K562 (cell line): ENCODE data around the gene RIPK4.

ENCODE experiments used
- FOXA3 ChIP-seq, 2 experiments: fragments of 450-650 bp in 1 of 2; sonication (generic) in 1 of 2; formaldehyde crosslinking; IDR thresholded peaks in 1 of 2; conservative IDR thresholded peaks in 1 of 2; 2 replicates each; pipeline versions ENCODE4 v1.4.0 to v1.8.0; 2020 to 2022; ENCODE audit warnings: mild to moderate bottlenecking in 2 of 2, missing genetic modification reagents in 1 of 2
- HDAC6 ChIP-seq: IDR thresholded peaks from 2 replicates; pipeline ENCODE4 v1.6.1; 2012; ENCODE audit warnings: low read depth, mild to moderate bottlenecking, control low read depth, inconsistent platforms, low read length, moderate library complexity
- MEIS2 ChIP-seq: fragments of 450-650 bp; IDR thresholded peaks from 2 replicates; pipeline ENCODE4 v1.6.1; 2014; ENCODE audit warnings: mild to moderate bottlenecking; ENCODE audit not compliant: partially characterized antibody
- POLR2A ChIP-seq: fragments of 450-650 bp; conservative IDR thresholded peaks from 2 replicates; pipeline ENCODE4 v1.6.1; 2016
- RBFOX2 ChIP-seq: fragments of 200-400 bp; formaldehyde crosslinking; IDR thresholded peaks from 2 replicates; pipeline ENCODE4 v1.6.1; 2017; ENCODE audit warnings: low read depth, mild to moderate bottlenecking, low read length, moderate library complexity
- TF ChIP-seq, protein P1 (sequence below), 2 experiments: fragments of 450-650 bp; formaldehyde crosslinking in 1 of 2; IDR thresholded peaks; 2 replicates each; pipeline versions ENCODE4 v1.4.0 to v1.6.1; 2014 to 2020; ENCODE audit warnings: mild to moderate bottlenecking in 2 of 2, borderline replicate concordance in 1 of 2, low read depth in 1 of 2
- TF ChIP-seq, protein P2 (sequence below): sonication (generic); formaldehyde crosslinking; IDR thresholded peaks from 2 replicates; pipeline ENCODE4 v1.8.0; 2022; ENCODE audit warnings: missing genetic modification reagents, mild to moderate bottlenecking, moderate library complexity, borderline replicate concordance

DNA sequence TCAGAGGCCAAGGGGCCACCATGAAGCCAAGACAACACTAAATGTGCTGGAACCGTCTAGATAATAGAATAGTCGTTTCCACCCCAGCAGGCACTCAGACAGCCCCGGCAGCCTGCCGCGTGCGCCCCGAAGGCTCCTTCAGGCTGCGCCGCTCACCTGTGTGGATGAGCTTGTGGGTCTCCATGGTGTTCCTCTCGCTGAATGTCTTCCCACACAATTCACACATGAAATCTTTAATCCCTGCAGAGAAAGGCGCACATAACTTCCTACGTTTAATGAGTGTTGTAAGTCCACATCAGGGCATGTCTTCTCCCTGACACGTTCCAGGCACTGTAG lies 43.7 kb upstream of the RIPK4 start:
- TF ChIP-seq MEIS2, result no peak
- no peak for TF ChIP-seq POLR2A
- TF ChIP-seq, protein P1, sequence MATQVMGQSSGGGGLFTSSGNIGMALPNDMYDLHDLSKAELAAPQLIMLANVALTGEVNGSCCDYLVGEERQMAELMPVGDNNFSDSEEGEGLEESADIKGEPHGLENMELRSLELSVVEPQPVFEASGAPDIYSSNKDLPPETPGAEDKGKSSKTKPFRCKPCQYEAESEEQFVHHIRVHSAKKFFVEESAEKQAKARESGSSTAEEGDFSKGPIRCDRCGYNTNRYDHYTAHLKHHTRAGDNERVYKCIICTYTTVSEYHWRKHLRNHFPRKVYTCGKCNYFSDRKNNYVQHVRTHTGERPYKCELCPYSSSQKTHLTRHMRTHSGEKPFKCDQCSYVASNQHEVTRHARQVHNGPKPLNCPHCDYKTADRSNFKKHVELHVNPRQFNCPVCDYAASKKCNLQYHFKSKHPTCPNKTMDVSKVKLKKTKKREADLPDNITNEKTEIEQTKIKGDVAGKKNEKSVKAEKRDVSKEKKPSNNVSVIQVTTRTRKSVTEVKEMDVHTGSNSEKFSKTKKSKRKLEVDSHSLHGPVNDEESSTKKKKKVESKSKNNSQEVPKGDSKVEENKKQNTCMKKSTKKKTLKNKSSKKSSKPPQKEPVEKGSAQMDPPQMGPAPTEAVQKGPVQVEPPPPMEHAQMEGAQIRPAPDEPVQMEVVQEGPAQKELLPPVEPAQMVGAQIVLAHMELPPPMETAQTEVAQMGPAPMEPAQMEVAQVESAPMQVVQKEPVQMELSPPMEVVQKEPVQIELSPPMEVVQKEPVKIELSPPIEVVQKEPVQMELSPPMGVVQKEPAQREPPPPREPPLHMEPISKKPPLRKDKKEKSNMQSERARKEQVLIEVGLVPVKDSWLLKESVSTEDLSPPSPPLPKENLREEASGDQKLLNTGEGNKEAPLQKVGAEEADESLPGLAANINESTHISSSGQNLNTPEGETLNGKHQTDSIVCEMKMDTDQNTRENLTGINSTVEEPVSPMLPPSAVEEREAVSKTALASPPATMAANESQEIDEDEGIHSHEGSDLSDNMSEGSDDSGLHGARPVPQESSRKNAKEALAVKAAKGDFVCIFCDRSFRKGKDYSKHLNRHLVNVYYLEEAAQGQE (IDR thresholded peaks at IDR 0.05; ENCODE audit: borderline replicate concordance), result no peak
- TF ChIP-seq, protein P1 (CRISPR knock-in tag; IDR thresholded peaks at IDR 0.05; ENCODE audit: low read depth), result no peak
- no peak for TF ChIP-seq HDAC6
- no peak for TF ChIP-seq FOXA3 (CRISPR knock-in tag; conservative IDR thresholded peaks at IDR 0.05 in 1 of 2, IDR thresholded peaks at IDR 0.05 in 1 of 2)
- TF ChIP-seq RBFOX2, result no peak
- TF ChIP-seq, protein P2, sequence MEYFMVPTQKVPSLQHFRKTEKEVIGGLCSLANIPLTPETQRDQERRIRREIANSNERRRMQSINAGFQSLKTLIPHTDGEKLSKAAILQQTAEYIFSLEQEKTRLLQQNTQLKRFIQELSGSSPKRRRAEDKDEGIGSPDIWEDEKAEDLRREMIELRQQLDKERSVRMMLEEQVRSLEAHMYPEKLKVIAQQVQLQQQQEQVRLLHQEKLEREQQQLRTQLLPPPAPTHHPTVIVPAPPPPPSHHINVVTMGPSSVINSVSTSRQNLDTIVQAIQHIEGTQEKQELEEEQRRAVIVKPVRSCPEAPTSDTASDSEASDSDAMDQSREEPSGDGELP (CRISPR knock-in tag), result no peak
